ENCODE results near the gene TM7SF2.

Gene TM7SF2

DNA sequence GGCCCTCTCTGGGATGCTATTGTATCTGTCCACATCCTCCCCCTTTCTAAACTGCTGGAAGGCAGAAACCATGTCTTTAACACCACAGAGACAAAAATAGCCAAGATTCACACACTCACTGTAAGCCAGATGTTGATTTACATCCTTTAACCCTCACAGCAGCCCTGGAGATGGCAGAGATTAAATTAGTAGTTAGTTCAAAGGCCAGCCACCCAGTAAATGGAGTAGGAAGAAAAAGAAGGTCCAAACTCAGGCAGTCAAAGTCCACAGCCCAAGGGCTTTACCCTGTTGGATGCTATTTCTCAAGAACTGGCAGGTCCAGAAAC lies 8.0 kb downstream of the TM7SF2 start:
- Histone ChIP-seq H3K4me1 (ENCODE audit: control insufficient read depth in 5 of 5, insufficient read depth in 5 of 5, low read length in 5 of 5) (peaks cover 6 to 50% (median 42%) of the 10 kb centered on the region in 5 donors), H3K9me3 (ENCODE audit: control insufficient read depth in 5 of 5, low read length in 5 of 5) (no peaks in the 10 kb centered on the region), H3K4me3 (ENCODE audit: low read depth in 1 of 5, low read length in 5 of 5) (no peak overlapping the region), H3K27me3 (ENCODE audit: control insufficient read depth in 5 of 5, insufficient read depth in 4 of 5, low read length in 5 of 5) (no peaks in the 10 kb centered on the region), H3K9ac (ENCODE audit: low read length in 5 of 5) (peak overlapping the region in 3 of 5 donors; percentile 1 to 44 (median 31)), H3K27ac (ENCODE audit: low read depth, low read length) (peak overlapping the region; percentile 79), H3K36me3 (ENCODE audit: control insufficient read depth in 5 of 5, insufficient read depth in 5 of 5, low read length in 5 of 5) (peaks cover 0 to 42% (median 37%) of the 10 kb centered on the region in 5 donors)

- H3K9ac ChIP-seq (ENCODE audit: low read length in 5 of 5): peak overlapping the region in 4 of 5 donors; percentile 87 to 94 (median 90)
- H3K9me3 ChIP-seq (ENCODE audit: control insufficient read depth in 5 of 5, low read length in 5 of 5): no peaks in the 10 kb centered on the region
- H3K4me3 ChIP-seq (ENCODE audit: low read depth in 1 of 5, low read length in 5 of 5): peak overlapping the region; percentile 83 to 99 (median 98)
- no peaks in the 10 kb centered on the region for H3K27me3 ChIP-seq (ENCODE audit: control insufficient read depth in 5 of 5, insufficient read depth in 4 of 5, low read length in 5 of 5)
- peaks cover 6 to 40% (median 39%) of the 10 kb centered on the region in 5 donors for H3K4me1 ChIP-seq (ENCODE audit: control insufficient read depth in 5 of 5, insufficient read depth in 5 of 5, low read length in 5 of 5)
- H3K36me3 ChIP-seq (ENCODE audit: control insufficient read depth in 5 of 5, insufficient read depth in 5 of 5, low read length in 5 of 5): peaks cover 0 to 44% (median 40%) of the 10 kb centered on the region in 5 donors
- H3K27ac ChIP-seq (ENCODE audit: low read depth, low read length): peak overlapping the region; percentile 79
Observed at GRCh38 chr11:65120831-65121230, 9.2 kb downstream of the TM7SF2 start.

- Histone ChIP-seq H3K9ac (ENCODE audit: low read length in 5 of 5) (peak overlapping the region; percentile 87 to 97 (median 92)), H3K27me3 (ENCODE audit: control insufficient read depth in 5 of 5, insufficient read depth in 4 of 5, low read length in 5 of 5) (no peaks in the 10 kb centered on the region), H3K27ac (ENCODE audit: low read depth, low read length) (peak overlapping the region; percentile 79), H3K4me1 (ENCODE audit: control insufficient read depth in 5 of 5, insufficient read depth in 5 of 5, low read length in 5 of 5) (peaks cover 6 to 34% (median 33%) of the 10 kb centered on the region in 5 donors), H3K9me3 (ENCODE audit: control insufficient read depth in 5 of 5, low read length in 5 of 5) (no peaks in the 10 kb centered on the region), H3K4me3 (ENCODE audit: low read depth in 1 of 5, low read length in 5 of 5) (peak overlapping the region; percentile 83 to 99 (median 98)), H3K36me3 (ENCODE audit: control insufficient read depth in 5 of 5, insufficient read depth in 5 of 5, low read length in 5 of 5) (peaks cover 0 to 47% (median 41%) of the 10 kb centered on the region in 5 donors)
Observed at GRCh38 chr11:65121447-65121864, 9.8 kb downstream of the TM7SF2 start.

- Histone ChIP-seq H3K27me3 (ENCODE audit: control insufficient read depth in 5 of 5, insufficient read depth in 4 of 5, low read length in 5 of 5) (no peaks in the 10 kb centered on the region), H3K4me3 (ENCODE audit: low read depth in 1 of 5, low read length in 5 of 5) (peak within 1 kb of the TSS; percentile 83 to 99 (median 98)), H3K4me1 (ENCODE audit: control insufficient read depth in 5 of 5, insufficient read depth in 5 of 5, low read length in 5 of 5) (peaks cover 6 to 28% (median 27%) of the 10 kb centered on the region in 5 donors), H3K27ac (ENCODE audit: low read depth, low read length) (peak within 1 kb of the TSS; percentile 79), H3K9ac (ENCODE audit: low read length in 5 of 5) (peak within 1 kb of the TSS; percentile 87 to 97 (median 92)), H3K9me3 (ENCODE audit: control insufficient read depth in 5 of 5, low read length in 5 of 5) (no peaks in the 10 kb centered on the region), H3K36me3 (ENCODE audit: control insufficient read depth in 5 of 5, insufficient read depth in 5 of 5, low read length in 5 of 5) (peaks cover 0 to 53% (median 47%) of the 10 kb centered on the region in 5 donors)
Observed at GRCh38 chr11:65121865-65122696, 10.4 kb downstream of the TM7SF2 start, which contains the start of the genes FAU and MRPL49. TSS of gene FAU (minus strand) at chr11:65122134. CDS start at chr11:65121813, 321 bp downstream. TSS of gene MRPL49 (plus strand) at chr11:65122321. CDS start at chr11:65122347, 26 bp downstream.

- H3K9ac ChIP-seq (ENCODE audit: low read length in 5 of 5): no peak overlapping the region
- no peaks in the 10 kb centered on the region for H3K9me3 ChIP-seq (ENCODE audit: control insufficient read depth in 5 of 5, low read length in 5 of 5)
- H3K4me1 ChIP-seq (ENCODE audit: control insufficient read depth in 5 of 5, insufficient read depth in 5 of 5, low read length in 5 of 5): peaks cover 4 to 24% (median 23%) of the 10 kb centered on the region in 5 donors
- H3K27ac ChIP-seq (ENCODE audit: low read depth, low read length): no peak overlapping the region
- H3K4me3 ChIP-seq (ENCODE audit: low read depth in 1 of 5, low read length in 5 of 5): no peak overlapping the region
- no peaks in the 10 kb centered on the region for H3K27me3 ChIP-seq (ENCODE audit: control insufficient read depth in 5 of 5, insufficient read depth in 4 of 5, low read length in 5 of 5)
- peaks cover 4 to 70% (median 65%) of the 10 kb centered on the region in 5 donors for H3K36me3 ChIP-seq (ENCODE audit: control insufficient read depth in 5 of 5, insufficient read depth in 5 of 5, low read length in 5 of 5)
Observed at GRCh38 chr11:65124480-65125196, 13.0 kb downstream of the TM7SF2 start.

DNA sequence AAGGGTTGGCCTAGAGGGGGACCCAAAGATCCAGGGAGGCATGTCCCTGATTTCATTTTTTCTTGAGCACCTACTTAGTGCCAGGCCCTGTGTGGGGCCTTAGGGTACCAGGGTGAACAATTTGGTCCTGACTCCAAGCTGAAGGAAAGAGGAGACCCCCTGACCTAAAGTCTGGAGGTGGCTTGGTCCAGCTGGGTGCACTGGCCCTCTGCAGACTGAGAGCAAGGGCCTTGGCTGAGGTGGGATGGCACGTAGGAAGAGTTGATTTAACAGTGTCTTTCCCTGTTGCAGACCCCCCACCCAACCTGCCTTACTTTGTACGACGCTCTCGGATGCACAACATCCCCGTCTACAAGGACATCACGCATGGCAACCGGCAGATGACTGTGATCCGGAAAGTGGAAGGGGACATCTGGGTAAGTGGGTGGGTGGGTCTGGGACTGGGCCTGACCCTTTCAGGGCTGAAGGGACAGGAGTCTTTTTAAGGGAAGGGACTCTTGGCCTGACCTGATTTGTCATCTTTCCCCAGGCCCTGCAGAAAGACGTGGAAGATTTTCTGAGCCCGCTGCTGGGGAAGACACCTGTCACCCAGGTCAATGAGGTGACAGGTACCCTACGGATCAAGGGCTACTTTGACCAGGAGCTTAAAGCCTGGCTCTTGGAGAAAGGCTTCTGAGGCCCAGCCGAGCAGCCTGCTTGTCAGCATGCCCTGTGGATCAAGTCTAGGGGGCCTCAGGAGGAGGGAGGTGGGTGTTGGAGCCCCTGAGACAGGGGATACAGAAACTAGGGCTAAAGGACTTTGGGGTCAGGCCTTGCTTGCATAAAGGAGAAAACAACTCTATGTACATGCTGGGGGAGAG lies 13.8 kb downstream of the TM7SF2 start:
- no peak overlapping the region for H3K27ac ChIP-seq (ENCODE audit: low read depth, low read length)
- H3K9ac ChIP-seq (ENCODE audit: low read length in 5 of 5): no peak overlapping the region
- peaks cover 4 to 70% (median 65%) of the 10 kb centered on the region in 5 donors for H3K36me3 ChIP-seq (ENCODE audit: control insufficient read depth in 5 of 5, insufficient read depth in 5 of 5, low read length in 5 of 5)
- H3K4me3 ChIP-seq (ENCODE audit: low read depth in 1 of 5, low read length in 5 of 5): no peak overlapping the region
- no peaks in the 10 kb centered on the region for H3K9me3 ChIP-seq (ENCODE audit: control insufficient read depth in 5 of 5, low read length in 5 of 5)
- no peaks in the 10 kb centered on the region for H3K27me3 ChIP-seq (ENCODE audit: control insufficient read depth in 5 of 5, insufficient read depth in 4 of 5, low read length in 5 of 5)
- H3K4me1 ChIP-seq (ENCODE audit: control insufficient read depth in 5 of 5, insufficient read depth in 5 of 5, low read length in 5 of 5): peaks cover 4 to 24% (median 23%) of the 10 kb centered on the region in 5 donors

DNA sequence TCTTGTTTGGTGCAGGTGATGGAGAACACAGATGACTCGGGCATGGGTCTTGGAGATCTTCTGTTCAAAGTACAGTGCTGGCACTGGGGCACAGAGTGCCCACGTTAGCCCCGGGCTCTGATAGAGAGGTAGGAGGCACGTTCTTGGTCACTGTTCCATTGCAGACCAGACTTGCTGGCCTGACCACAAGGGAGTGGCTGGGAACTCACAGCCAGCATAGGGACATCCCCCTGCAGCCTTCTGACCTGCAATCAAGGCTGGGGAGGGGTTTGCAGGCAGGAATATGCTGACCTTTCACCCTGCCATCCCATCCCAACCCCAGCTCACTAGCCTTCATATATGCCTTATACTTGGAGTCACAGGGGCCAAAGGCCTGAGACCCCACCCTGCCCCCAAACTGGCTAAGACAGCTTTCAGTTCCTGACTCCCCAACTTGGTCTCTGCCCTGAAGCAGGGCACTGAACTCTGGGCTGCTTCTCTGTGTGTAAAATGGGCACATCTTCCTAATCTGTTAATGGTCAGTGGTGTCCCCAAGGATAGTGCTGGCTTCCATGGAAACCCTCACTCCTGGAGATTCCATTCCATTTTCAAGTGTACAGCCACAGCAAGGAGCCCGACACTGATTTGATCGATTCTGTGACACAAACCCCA lies 15.1 kb downstream of the TM7SF2 start:
- Histone ChIP-seq H3K4me3 (ENCODE audit: low read depth in 1 of 5, low read length in 5 of 5) (no peak overlapping the region), H3K9ac (ENCODE audit: low read length in 5 of 5) (no peak overlapping the region), H3K4me1 (ENCODE audit: control insufficient read depth in 5 of 5, insufficient read depth in 5 of 5, low read length in 5 of 5) (peaks cover 0 to 13% (median 12%) of the 10 kb centered on the region in 5 donors), H3K27ac (ENCODE audit: low read depth, low read length) (no peak overlapping the region), H3K36me3 (ENCODE audit: control insufficient read depth in 5 of 5, insufficient read depth in 5 of 5, low read length in 5 of 5) (peaks cover 4 to 75% (median 73%) of the 10 kb centered on the region in 5 donors), H3K27me3 (ENCODE audit: control insufficient read depth in 5 of 5, insufficient read depth in 4 of 5, low read length in 5 of 5) (no peaks in the 10 kb centered on the region), H3K9me3 (ENCODE audit: control insufficient read depth in 5 of 5, low read length in 5 of 5) (no peaks in the 10 kb centered on the region)

DNA sequence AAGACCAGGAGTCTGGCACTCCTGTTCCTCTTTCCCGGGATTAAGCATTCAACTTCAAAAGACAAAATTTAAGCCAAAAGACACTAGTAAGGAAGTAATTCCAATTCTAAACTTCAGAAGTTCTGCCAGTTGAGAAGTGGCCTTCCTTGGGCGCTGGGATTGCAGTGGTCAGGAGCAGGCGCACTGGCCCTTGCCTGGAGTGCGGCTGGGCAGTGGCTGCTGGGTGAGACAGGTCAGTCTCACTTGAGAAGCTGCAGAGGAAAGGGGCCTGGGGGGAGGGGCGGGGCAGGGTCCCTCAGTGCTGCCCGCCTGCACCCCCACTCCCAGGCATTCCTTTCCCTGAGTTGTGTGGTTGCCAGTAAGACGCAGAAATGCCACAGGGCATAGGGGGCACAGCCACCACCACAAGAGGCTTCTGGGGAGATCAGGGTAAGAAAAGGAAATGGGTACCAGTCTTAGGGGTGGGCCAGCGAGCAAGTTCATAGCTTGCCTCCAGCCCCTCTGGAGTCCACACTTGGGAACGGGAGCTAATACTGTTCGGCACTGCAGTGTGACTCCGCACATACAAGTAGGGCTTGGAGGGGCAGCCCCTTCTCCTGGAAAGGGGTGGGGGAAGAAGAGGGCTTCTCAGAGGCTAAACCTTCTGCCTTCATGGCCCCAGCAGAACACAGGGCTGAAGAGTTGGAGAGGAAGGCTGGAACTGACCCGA lies 16.0 kb downstream of the TM7SF2 start:
- Histone ChIP-seq H3K4me3 (ENCODE audit: low read depth in 1 of 5, low read length in 5 of 5) (no peak overlapping the region), H3K9me3 (ENCODE audit: control insufficient read depth in 5 of 5, low read length in 5 of 5) (no peaks in the 10 kb centered on the region), H3K4me1 (ENCODE audit: control insufficient read depth in 5 of 5, insufficient read depth in 5 of 5, low read length in 5 of 5) (peaks cover under 1 to 15% (median 14%) of the 10 kb centered on the region in 5 donors), H3K36me3 (ENCODE audit: control insufficient read depth in 5 of 5, insufficient read depth in 5 of 5, low read length in 5 of 5) (peaks cover 4 to 84% (median 81%) of the 10 kb centered on the region in 5 donors), H3K27ac (ENCODE audit: low read depth, low read length) (no peak overlapping the region), H3K9ac (ENCODE audit: low read length in 5 of 5) (no peak overlapping the region), H3K27me3 (ENCODE audit: control insufficient read depth in 5 of 5, insufficient read depth in 4 of 5, low read length in 5 of 5) (no peaks in the 10 kb centered on the region)
